ENCODE results near the gene XRCC1.
A peak's percentile ranks its signal among the peaks of the same experiment; 100 is the strongest.
"Not testable (repeated sequence)": the region's sequence is repeated elsewhere in the genome, so short reads cannot be mapped to it uniquely, and the experiment has no call there.

The XRCC1 gene

GRCh38 chr19:43553656-43554055 is 21.7 kb downstream of the XRCC1 start:
- H3K36me3 ChIP-seq (ENCODE audit: control insufficient read depth, insufficient read depth, low read length), result peaks cover 49% of the 10 kb centered on the region
- no peak overlapping the region for H3K4me3 ChIP-seq (ENCODE audit: low read depth, low read length)
- no peak overlapping the region for H3K9ac ChIP-seq (ENCODE audit: low read length)
- no peaks in the 10 kb centered on the region for H3K9me3 ChIP-seq (ENCODE audit: control insufficient read depth, insufficient read depth, low read depth, low read length)
- H3K27ac ChIP-seq (ENCODE audit: low read depth, low read length), result no peak overlapping the region
- no peaks in the 10 kb centered on the region for H3K27me3 ChIP-seq (ENCODE audit: control insufficient read depth, insufficient read depth, low read length)
- no peaks in the 10 kb centered on the region for H3K4me1 ChIP-seq (ENCODE audit: control insufficient read depth, insufficient read depth, low read length)

DNA sequence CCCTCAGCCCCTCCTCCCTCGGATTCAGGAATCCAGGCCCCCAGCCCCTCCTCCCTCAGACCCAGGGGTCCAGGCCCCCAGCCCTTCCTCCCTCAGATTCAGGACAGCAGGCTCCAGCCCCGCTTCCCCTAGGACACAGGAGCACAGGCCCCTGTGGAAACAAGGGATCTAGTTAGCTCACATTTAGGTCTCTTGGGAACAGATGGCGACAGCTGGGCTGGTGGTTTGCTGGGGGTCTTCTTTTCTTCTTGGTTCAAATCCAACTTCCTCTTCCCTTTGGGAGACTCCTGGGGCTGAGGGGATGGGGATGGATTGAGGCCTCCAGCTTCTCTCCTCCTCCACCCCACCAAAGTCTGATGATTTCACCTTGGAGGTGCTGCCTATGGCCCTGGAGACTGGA is 22.7 kb downstream of the XRCC1 start:
- Histone ChIP-seq H3K4me1 (ENCODE audit: control insufficient read depth, insufficient read depth, low read length) (no peaks in the 10 kb centered on the region), H3K27ac (ENCODE audit: low read depth, low read length) (no peak overlapping the region), H3K36me3 (ENCODE audit: control insufficient read depth, insufficient read depth, low read length) (peaks cover 44% of the 10 kb centered on the region), H3K4me3 (ENCODE audit: low read depth, low read length) (no peak overlapping the region), H3K27me3 (ENCODE audit: control insufficient read depth, insufficient read depth, low read length) (no peaks in the 10 kb centered on the region), H3K9me3 (ENCODE audit: control insufficient read depth, insufficient read depth, low read depth, low read length) (no peaks in the 10 kb centered on the region), H3K9ac (ENCODE audit: low read length) (no peak overlapping the region)

GRCh38 chr19:43552198-43552450 is 23.2 kb downstream of the XRCC1 start:
- H3K36me3 ChIP-seq (ENCODE audit: control insufficient read depth, insufficient read depth, low read length), result peaks cover 44% of the 10 kb centered on the region
- H3K27me3 ChIP-seq (ENCODE audit: control insufficient read depth, insufficient read depth, low read length), result no peaks in the 10 kb centered on the region
- no peak overlapping the region for H3K27ac ChIP-seq (ENCODE audit: low read depth, low read length)
- no peak overlapping the region for H3K9ac ChIP-seq (ENCODE audit: low read length)
- no peaks in the 10 kb centered on the region for H3K4me1 ChIP-seq (ENCODE audit: control insufficient read depth, insufficient read depth, low read length)
- no peak overlapping the region for H3K4me3 ChIP-seq (ENCODE audit: low read depth, low read length)
- no peaks in the 10 kb centered on the region for H3K9me3 ChIP-seq (ENCODE audit: control insufficient read depth, insufficient read depth, low read depth, low read length)

- peaks cover 44% of the 10 kb centered on the region for H3K36me3 ChIP-seq (ENCODE audit: control insufficient read depth, insufficient read depth, low read length)
- H3K4me1 ChIP-seq (ENCODE audit: control insufficient read depth, insufficient read depth, low read length), result no peaks in the 10 kb centered on the region
- no peak overlapping the region for H3K9ac ChIP-seq (ENCODE audit: low read length)
- H3K9me3 ChIP-seq (ENCODE audit: control insufficient read depth, insufficient read depth, low read depth, low read length), result no peaks in the 10 kb centered on the region
- no peak overlapping the region for H3K27ac ChIP-seq (ENCODE audit: low read depth, low read length)
- H3K27me3 ChIP-seq (ENCODE audit: control insufficient read depth, insufficient read depth, low read length), result no peaks in the 10 kb centered on the region
- H3K4me3 ChIP-seq (ENCODE audit: low read depth, low read length), result no peak overlapping the region
Measured at GRCh38 chr19:43551399-43552197, 23.7 kb downstream of the XRCC1 start.

- Histone ChIP-seq H3K27ac (ENCODE audit: low read depth, low read length) (no peak overlapping the region), H3K9me3 (ENCODE audit: control insufficient read depth, insufficient read depth, low read depth, low read length) (no peaks in the 10 kb centered on the region), H3K36me3 (ENCODE audit: control insufficient read depth, insufficient read depth, low read length) (peaks cover 48% of the 10 kb centered on the region), H3K4me3 (ENCODE audit: low read depth, low read length) (no peak overlapping the region), H3K4me1 (ENCODE audit: control insufficient read depth, insufficient read depth, low read length) (no peaks in the 10 kb centered on the region), H3K9ac (ENCODE audit: low read length) (no peak overlapping the region), H3K27me3 (ENCODE audit: control insufficient read depth, insufficient read depth, low read length) (no peaks in the 10 kb centered on the region)
Measured at GRCh38 chr19:43548706-43549105, 26.6 kb downstream of the XRCC1 start.

DNA sequence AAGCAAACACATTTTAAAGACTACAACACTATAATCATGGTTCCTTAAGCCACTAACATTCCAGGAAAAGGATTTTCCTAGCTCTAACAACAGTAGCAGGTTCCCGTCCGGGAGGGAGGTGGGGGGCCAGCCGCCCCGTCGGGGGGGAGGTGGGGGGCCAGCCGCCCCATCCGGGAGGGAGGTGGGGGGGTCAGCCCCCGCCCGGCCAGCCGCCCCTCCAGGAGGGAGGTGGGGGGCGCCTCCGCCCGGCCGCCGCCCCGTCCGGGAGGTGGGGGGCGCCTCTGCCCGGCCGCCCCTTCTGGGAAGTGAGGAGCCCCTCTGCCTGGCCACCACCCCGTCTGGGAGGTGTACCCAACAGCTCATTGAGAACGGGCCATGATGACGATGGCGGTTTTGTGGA is 27.4 kb downstream of the XRCC1 start:
- not testable (repeated sequence) for H3K27ac ChIP-seq (ENCODE audit: low read depth, low read length); H3K4me3 ChIP-seq (ENCODE audit: low read depth, low read length); H3K9me3 ChIP-seq (ENCODE audit: control insufficient read depth, insufficient read depth, low read depth, low read length); H3K4me1 ChIP-seq (ENCODE audit: control insufficient read depth, insufficient read depth, low read length); H3K9ac ChIP-seq (ENCODE audit: low read length); H3K27me3 ChIP-seq (ENCODE audit: control insufficient read depth, insufficient read depth, low read length)
- H3K36me3 ChIP-seq (ENCODE audit: control insufficient read depth, insufficient read depth, low read length), result peaks cover 48% of the 10 kb centered on the region

DNA sequence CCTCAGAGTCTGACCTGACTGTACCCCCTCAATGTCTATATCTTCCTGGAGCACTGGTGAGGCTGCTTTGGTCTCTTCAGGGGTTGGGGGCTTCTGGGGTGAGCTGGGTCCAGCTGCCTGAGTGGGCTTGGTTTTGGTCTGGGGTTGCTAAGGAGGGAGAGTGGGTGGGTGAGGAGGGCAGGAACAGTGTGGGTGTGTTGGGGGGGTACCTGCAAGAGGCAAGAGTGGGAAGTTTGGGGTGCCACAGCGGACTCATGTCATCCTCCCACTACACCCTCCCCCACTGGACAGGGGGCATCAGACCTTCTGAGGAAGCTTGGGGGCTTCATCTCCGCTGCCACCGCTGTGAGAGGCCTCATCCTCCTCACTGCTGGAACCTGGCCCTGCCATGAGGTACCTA is 28.7 kb downstream of the XRCC1 start:
- no peak overlapping the region for H3K4me3 ChIP-seq (ENCODE audit: low read depth, low read length)
- no peak overlapping the region for H3K9ac ChIP-seq (ENCODE audit: low read length)
- H3K36me3 ChIP-seq (ENCODE audit: control insufficient read depth, insufficient read depth, low read length), result peaks cover 50% of the 10 kb centered on the region
- H3K27ac ChIP-seq (ENCODE audit: low read depth, low read length), result no peak overlapping the region
- no peaks in the 10 kb centered on the region for H3K4me1 ChIP-seq (ENCODE audit: control insufficient read depth, insufficient read depth, low read length)
- no peaks in the 10 kb centered on the region for H3K27me3 ChIP-seq (ENCODE audit: control insufficient read depth, insufficient read depth, low read length)
- H3K9me3 ChIP-seq (ENCODE audit: control insufficient read depth, insufficient read depth, low read depth, low read length), result no peaks in the 10 kb centered on the region

DNA sequence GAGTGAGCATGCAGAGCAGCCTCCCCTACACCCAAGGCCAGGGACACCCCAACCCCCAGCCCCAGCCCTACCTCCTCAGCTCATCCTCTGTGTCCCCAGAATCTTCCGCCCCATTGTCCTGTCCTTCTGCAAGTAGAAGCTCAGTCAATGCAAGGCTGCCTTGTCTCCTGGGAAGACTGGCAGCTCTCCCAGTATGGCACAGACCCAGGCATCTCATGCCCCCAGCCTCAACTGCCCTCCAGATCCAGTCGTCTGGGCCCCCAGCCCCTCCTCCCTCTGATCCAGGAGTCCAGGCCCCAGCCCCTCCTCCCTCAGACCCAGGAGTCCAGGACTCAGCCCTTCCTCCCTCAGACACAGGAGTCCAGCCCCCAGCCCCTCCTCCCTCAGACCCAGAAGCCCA is 29.3 kb downstream of the XRCC1 start:
- H3K4me1 ChIP-seq (ENCODE audit: control insufficient read depth, insufficient read depth, low read length), result no peaks in the 10 kb centered on the region
- no peak overlapping the region for H3K27ac ChIP-seq (ENCODE audit: low read depth, low read length)
- H3K9ac ChIP-seq (ENCODE audit: low read length), result no peak overlapping the region
- H3K27me3 ChIP-seq (ENCODE audit: control insufficient read depth, insufficient read depth, low read length), result no peaks in the 10 kb centered on the region
- H3K4me3 ChIP-seq (ENCODE audit: low read depth, low read length), result no peak overlapping the region
- no peaks in the 10 kb centered on the region for H3K9me3 ChIP-seq (ENCODE audit: control insufficient read depth, insufficient read depth, low read depth, low read length)
- H3K36me3 ChIP-seq (ENCODE audit: control insufficient read depth, insufficient read depth, low read length), result peaks cover 48% of the 10 kb centered on the region

GRCh38 chr19:43545276-43545675 is 30.1 kb downstream of the XRCC1 start:
- Histone ChIP-seq H3K9ac (ENCODE audit: low read length) (peak overlapping the region; percentile 11), H3K9me3 (ENCODE audit: control insufficient read depth, insufficient read depth, low read depth, low read length) (no peaks in the 10 kb centered on the region), H3K4me3 (ENCODE audit: low read depth, low read length) (no peak overlapping the region), H3K27ac (ENCODE audit: low read depth, low read length) (no peak overlapping the region), H3K36me3 (ENCODE audit: control insufficient read depth, insufficient read depth, low read length) (peaks cover 48% of the 10 kb centered on the region), H3K27me3 (ENCODE audit: control insufficient read depth, insufficient read depth, low read length) (no peaks in the 10 kb centered on the region), H3K4me1 (ENCODE audit: control insufficient read depth, insufficient read depth, low read length) (no peaks in the 10 kb centered on the region)

- Histone ChIP-seq H3K36me3 (ENCODE audit: control insufficient read depth, insufficient read depth, low read length) (peaks cover 56% of the 10 kb centered on the region), H3K9ac (ENCODE audit: low read length) (no peak overlapping the region), H3K9me3 (ENCODE audit: control insufficient read depth, insufficient read depth, low read depth, low read length) (peaks cover 5% of the 10 kb centered on the region; the same call in 1 of the 2 replicates), H3K27ac (ENCODE audit: low read depth, low read length) (no peak overlapping the region), H3K4me3 (ENCODE audit: low read depth, low read length) (no peak overlapping the region), H3K27me3 (ENCODE audit: control insufficient read depth, insufficient read depth, low read length) (no peaks in the 10 kb centered on the region), H3K4me1 (ENCODE audit: control insufficient read depth, insufficient read depth, low read length) (no peaks in the 10 kb centered on the region)
Measured at GRCh38 chr19:43544077-43544476, 31.2 kb downstream of the XRCC1 start.

GRCh38 chr19:43541920-43542650 is 33.2 kb downstream of the XRCC1 start:
- H3K9ac ChIP-seq (ENCODE audit: low read length), result no peak overlapping the region
- H3K27me3 ChIP-seq (ENCODE audit: control insufficient read depth, insufficient read depth, low read length), result no peaks in the 10 kb centered on the region
- peaks cover 68% of the 10 kb centered on the region for H3K36me3 ChIP-seq (ENCODE audit: control insufficient read depth, insufficient read depth, low read length)
- H3K27ac ChIP-seq (ENCODE audit: low read depth, low read length), result no peak overlapping the region
- peaks cover 8% of the 10 kb centered on the region; the same call in 1 of the 2 replicates for H3K9me3 ChIP-seq (ENCODE audit: control insufficient read depth, insufficient read depth, low read depth, low read length)
- H3K4me1 ChIP-seq (ENCODE audit: control insufficient read depth, insufficient read depth, low read length), result no peaks in the 10 kb centered on the region
- H3K4me3 ChIP-seq (ENCODE audit: low read depth, low read length), result no peak overlapping the region

Data from HUES6 (cell line).